GM12801 (cell line): ENCODE results near the gene ACTG1.

Experiments
- TF ChIP-seq, protein P1 (sequence below): IDR thresholded peaks from one replicate; pipeline ENCODE4 v1.5.1; 2011; ENCODE audit warnings: control low read depth; ENCODE audit not compliant: insufficient read length; ENCODE audit errors: extremely low read depth

Gene ACTG1

DNA sequence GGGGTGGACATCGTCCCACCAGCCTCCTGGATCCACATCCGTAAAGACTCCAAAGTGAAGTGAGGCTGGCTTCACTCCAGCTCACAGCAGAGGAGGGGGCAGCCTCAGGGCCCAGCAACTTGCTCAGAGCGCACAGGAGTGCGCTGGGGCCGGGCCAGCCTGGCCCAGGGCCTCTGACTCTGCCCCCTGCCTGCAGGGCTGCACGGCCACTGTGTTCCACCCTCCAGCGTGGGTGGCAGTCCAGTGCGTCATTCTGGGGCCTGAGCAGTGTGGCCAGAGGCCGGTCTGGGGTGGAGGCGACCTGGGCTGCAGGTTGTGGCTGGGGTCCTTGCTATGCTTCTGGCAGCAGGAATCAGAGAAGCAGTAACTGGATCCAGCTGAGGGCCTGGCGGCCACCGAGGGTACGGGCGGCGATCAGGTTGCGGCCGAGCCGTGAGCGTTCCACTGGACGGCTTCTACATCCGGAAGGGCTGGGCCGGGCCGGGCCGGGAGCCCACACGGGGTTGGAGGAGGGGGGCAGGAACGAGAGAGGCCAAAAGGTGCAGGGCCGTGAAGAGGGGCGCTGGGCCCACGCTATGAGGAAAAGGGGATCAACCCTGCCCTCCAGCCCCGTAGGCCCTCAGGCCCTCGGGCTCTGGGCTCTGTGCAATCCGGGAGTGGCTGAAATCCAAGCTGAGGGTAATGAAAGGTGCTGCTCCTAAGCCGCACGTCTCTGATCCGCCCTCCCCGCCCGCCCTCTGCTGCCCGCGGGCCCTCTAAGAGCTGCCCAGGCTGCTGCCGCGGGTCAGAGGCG lies 15.2 kb upstream of the ACTG1 start, which contains the start of gene FSCN2:
TSS of gene FSCN2 (plus strand) at position 787 of the 793 bp plus-strand sequence. CDS start 155 bp downstream, outside the sequence.
- TF ChIP-seq, protein P1, sequence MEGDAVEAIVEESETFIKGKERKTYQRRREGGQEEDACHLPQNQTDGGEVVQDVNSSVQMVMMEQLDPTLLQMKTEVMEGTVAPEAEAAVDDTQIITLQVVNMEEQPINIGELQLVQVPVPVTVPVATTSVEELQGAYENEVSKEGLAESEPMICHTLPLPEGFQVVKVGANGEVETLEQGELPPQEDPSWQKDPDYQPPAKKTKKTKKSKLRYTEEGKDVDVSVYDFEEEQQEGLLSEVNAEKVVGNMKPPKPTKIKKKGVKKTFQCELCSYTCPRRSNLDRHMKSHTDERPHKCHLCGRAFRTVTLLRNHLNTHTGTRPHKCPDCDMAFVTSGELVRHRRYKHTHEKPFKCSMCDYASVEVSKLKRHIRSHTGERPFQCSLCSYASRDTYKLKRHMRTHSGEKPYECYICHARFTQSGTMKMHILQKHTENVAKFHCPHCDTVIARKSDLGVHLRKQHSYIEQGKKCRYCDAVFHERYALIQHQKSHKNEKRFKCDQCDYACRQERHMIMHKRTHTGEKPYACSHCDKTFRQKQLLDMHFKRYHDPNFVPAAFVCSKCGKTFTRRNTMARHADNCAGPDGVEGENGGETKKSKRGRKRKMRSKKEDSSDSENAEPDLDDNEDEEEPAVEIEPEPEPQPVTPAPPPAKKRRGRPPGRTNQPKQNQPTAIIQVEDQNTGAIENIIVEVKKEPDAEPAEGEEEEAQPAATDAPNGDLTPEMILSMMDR: no peak

DNA sequence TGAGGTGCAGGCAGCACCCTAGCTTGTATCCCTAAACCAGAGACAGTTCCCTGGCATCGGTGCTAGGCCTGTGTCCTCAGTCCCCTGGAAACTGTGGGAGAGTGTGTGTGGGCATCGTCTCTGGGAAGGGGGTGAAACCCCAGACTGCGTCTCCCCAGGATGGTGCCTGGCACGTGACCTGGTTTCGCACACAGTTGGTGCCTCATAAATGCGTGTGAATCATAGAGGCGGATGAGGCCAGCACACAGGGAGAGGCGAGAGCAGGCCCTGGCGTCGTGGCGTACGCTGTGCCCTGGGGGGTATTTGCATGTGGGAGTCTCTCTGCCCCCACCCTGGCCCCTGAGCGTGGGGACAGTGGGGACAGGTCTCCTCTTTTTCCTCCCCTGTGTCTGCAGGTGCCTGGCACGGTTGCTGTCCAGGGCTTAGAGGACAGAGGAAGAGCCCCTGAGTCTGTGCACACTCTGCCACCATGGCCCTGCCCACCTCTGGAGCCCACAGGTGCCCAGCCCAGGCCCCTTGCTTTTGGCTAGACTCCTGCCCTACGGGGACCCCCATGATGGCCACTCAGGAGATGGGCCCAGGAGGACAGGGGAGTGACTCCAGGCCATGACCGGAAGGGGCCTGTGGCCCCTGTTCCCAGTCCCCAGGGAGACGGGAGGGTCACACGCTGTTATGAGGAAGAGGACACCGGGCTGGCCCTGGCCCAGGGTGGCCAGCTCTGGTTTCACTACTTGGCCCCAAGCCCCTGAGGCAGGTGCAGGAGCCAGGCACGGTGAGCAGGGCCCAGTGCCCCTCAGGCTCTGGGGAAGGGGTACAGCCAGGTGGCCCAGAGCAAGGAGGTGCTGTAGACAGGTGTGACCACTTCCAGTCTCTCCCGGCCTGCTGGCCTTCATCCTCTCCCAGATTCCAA lies 14.3 kb upstream of the ACTG1 start:
- TF ChIP-seq, protein P1: no peak

DNA sequence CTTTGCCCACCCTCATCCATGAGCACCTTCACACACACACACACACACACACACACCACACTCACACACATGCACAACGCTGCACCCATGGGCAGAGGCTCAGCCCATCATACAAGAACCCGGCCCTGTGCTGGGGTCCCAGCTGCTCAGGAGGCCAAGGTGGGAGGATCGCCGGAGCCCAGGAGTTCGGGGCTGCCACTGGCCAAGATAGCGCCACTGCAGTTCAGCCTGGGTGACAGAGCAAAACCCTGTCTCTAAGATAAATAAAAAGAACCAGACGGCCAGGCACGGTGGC lies 12.2 kb upstream of the ACTG1 start:
- TF ChIP-seq, protein P1: no peak

DNA sequence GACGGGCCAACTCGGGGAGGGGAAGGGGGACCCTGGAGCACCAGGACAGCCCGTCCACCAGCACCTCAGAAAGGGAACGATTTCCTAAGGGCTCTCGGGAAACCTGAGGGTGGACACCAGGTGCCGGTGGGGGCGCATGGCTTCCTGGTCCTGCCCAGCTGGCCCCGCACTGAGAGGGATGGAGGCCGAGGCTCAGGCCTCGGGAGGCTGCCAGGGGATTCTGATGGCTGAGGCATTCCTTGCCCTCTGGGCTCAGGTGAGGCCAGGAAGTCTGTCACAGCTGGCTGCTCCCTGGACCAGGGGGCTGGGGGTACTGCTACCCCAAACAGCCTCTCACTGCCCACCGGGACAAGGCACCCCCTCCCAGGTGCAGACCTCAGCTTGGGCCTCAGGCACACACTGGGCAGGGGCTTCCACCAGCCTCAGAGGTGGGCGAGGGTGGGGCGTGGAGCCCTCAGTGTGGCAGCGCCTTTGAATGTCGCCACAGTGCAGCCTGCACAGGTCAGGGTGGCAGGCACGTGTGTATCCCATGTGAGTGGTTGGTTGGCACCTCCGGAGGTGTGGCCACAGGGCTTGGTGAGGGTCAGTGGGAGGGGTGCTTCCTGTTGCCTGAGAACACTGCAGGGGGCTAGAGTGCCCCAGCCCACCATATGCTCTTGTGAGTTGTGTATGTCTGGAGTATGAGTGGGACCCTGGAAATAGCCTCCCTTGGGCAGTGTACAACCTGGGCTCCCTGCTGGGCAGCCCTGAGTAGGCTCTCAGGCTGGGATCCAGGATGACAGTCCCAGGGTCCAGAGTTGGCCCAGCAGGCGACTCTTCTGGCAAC lies 11.7 kb upstream of the ACTG1 start:
- TF ChIP-seq, protein P1: no peak

DNA sequence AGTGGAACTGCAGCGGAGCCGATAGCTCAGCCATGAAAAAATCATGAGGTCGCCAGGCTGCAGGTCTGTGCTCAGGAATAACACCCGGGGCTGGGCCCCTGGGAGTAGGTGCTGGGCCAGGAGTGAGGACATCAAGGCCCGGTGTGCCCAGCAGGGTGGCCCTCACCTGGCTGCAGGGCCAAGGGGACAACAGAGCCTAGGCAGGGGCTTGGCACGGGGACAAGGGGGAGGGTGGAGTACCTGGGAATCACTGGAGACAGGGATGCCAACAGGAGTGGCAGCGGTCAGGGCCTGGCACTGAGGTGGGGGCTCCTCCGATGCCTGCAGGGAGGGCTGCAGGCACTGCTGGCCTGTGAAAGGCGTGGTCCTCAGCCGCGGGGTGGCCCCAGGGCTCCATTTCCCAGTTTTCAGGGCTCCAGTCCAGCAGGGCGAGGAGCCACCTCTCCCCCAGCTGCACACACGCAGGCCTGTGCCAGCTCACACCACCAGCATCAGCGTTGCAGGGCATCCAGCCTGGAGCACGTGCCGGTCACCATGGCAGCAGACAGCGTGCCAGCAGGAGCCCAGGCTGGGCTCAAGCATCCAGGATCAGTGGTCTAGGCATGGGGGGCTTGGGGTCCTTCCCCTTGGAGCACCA lies 10.9 kb upstream of the ACTG1 start:
- TF ChIP-seq, protein P1: no peak

DNA sequence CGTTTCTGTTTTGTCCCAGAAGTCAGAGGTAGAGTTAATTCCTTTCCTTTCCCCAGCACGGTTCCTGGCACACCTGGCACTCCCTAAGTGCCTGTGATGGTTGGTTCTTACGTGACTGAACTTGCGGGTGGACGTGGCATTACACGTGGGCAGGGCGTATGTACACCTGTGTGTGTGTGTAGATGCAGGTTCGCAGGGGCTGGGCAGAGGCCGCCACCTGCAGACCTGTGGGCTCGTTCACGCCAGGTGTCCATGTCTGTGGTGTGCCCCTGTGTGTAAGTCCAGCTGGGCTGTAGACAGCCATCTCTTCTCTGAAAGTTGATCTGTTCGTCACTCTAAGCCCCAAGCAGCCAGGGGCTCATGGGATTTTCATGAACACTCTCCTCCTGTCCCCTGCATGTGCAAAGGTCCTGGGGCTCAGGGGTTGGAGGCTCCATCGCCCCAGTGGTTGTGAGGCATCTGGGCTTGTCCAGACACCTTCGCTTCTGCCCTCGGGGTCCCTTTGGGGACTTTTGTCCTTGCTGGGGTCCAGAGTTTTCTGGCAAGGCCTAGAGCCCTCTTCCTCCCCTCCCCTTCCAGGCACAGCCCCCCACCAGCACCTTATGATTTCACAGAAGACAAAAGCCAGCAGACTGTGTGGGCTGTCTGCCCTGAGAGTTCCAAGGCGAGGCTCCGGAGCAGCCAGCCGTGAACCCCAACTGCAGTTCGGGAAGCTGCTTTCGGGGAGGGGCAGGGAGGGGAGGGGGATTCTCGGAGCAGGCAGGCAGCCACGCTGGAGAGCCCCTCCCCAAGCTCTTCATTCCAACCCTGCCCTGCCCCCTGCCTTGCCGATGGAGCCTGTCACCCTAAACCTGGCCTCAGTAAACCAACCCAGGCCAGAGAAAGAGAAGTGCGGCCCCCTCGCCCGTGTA lies 10.1 kb upstream of the ACTG1 start:
- TF ChIP-seq, protein P1: no peak
